ENCODE data around the gene AJM1. TPM values are rescaled to one million over a fixed set of nuclear protein-coding genes. Genes with fewer than 3 reads are reported as not detected.
"Not testable (repeated sequence)": the region's sequence is repeated elsewhere in the genome, so short reads cannot be mapped to it uniquely, and the experiment has no call there.

AJM1 gene
- total RNA-seq, 1 experiment from 2014 or later, result 1.8 TPM

GRCh38 chr9:136865768-136866103 is 23.5 kb downstream of the AJM1 start:
- peaks cover 5 to 6% of the 10 kb centered on the region in 2 experiments for H3K4me1 Mint-ChIP-seq
- peaks cover 2% of the 10 kb centered on the region for H3K79me1 ChIP-seq (ENCODE audit: insufficient read depth, low read depth, low read length, poor library complexity, severe bottlenecking)
- H4K5ac ChIP-seq (ENCODE audit: insufficient read length, low read depth, low read length), result no peak overlapping the region
- H2AK5ac ChIP-seq (ENCODE audit: insufficient read length, low read length), result no peak overlapping the region
- peaks cover 5% of the 10 kb centered on the region for H3K9me3 ChIP-seq (ENCODE audit: control insufficient read depth, low read depth, low read length)
- H3K18ac ChIP-seq (ENCODE audit: insufficient read length, low read depth, low read length), result no peak overlapping the region
- H3K27ac ChIP-seq (ENCODE audit: insufficient read length, low read depth, low read length), result no peak overlapping the region
- no peak overlapping the region for H4K8ac ChIP-seq (replicated peaks; ENCODE audit: insufficient read length, low read depth, low read length)
- H3K4me3 Mint-ChIP-seq, result peak overlapping the region; percentile 78 to 84
- no peak overlapping the region for H3K4ac ChIP-seq (ENCODE audit: low read depth, low read length)
- DNase-seq, result peak; percentile 28
- H2BK20ac ChIP-seq (ENCODE audit: low read depth, low read length, poor library complexity, severe bottlenecking), result no peak overlapping the region
- H3K27ac Mint-ChIP-seq, result no peak overlapping the region; a peak in 1 of 7 replicates
- H4K20me1 ChIP-seq (ENCODE audit: control insufficient read depth, insufficient read depth, insufficient read length), result no peaks in the 10 kb centered on the region
- H3K79me2 ChIP-seq (ENCODE audit: insufficient read depth, low read length), result peaks cover 2% of the 10 kb centered on the region; the same call in 1 of the 2 replicates
- H3K9ac ChIP-seq (ENCODE audit: extremely low read depth, insufficient read length, low read length), result peak overlapping the region; percentile 57
- H3K14ac ChIP-seq (ENCODE audit: insufficient read depth, low read length), result 0 out of 2 replicates have a peak overlapping the region, but pooled peaks have one; percentile 70
- TF ChIP-seq CTCF (conservative IDR thresholded peaks at IDR 0.05), result no peak
- H2AFZ ChIP-seq (ENCODE audit: low read length), result no peak overlapping the region
- H3K4me1 ChIP-seq (ENCODE audit: insufficient read depth, low read length), result 0 out of 2 replicates have a peak, but pooled peaks cover 3% of the 10 kb centered on the region
- no peak overlapping the region for H3K23ac ChIP-seq (ENCODE audit: insufficient read length, low read depth, low read length)
- H2BK15ac ChIP-seq (ENCODE audit: low read depth, low read length), result no peak overlapping the region
- no peak overlapping the region for H2BK5ac ChIP-seq (ENCODE audit: insufficient read length, low read length)
- peaks cover 21 to 36% of the 10 kb centered on the region in 2 experiments for H3K9me3 Mint-ChIP-seq
- peak overlapping the region; percentile 46 for H3K4me2 ChIP-seq (ENCODE audit: insufficient read depth, insufficient read length, low read length)
- H2BK12ac ChIP-seq (ENCODE audit: insufficient read length, low read depth, low read length), result no peak overlapping the region
- H2BK120ac ChIP-seq (ENCODE audit: low read depth, low read length, poor library complexity, severe bottlenecking), result no peak overlapping the region
- peaks cover 4% of the 10 kb centered on the region for H3K23me2 ChIP-seq (ENCODE audit: insufficient read length, low read depth, low read length, poor library complexity, severe bottlenecking)
- no peak overlapping the region for H3T11ph ChIP-seq (ENCODE audit: low read length)
- no peaks in the 10 kb centered on the region for H3K27me3 ChIP-seq (ENCODE audit: insufficient read depth, low read length)
- WGBS (ENCODE audit: extremely low coverage, insufficient read length, low lambda C conversion rate), result no CpG with 5 or more reads among the region's 20 CpGs
- H3K36me3 Mint-ChIP-seq (ENCODE audit: insufficient read depth in 1 of 3, low read depth in 3 of 3), result peaks cover 22 to 56% (median 54%) of the 10 kb centered on the region in 3 experiments
- H4K91ac ChIP-seq (ENCODE audit: insufficient read length, low read depth, low read length), result no peak overlapping the region
- peaks cover 10% of the 10 kb centered on the region for H3K27me3 Mint-ChIP-seq (ENCODE audit: low read depth)
- no peak overlapping the region for H3K56ac ChIP-seq (ENCODE audit: insufficient read length, low read depth, low read length)

GRCh38 chr9:136866898-136867421 is 24.7 kb downstream of the AJM1 start:
- H4K5ac ChIP-seq (ENCODE audit: insufficient read length, low read depth, low read length); H3K27me3 ChIP-seq (ENCODE audit: insufficient read depth, low read length); H3K4me2 ChIP-seq (ENCODE audit: insufficient read depth, insufficient read length, low read length); H3K79me2 ChIP-seq (ENCODE audit: insufficient read depth, low read length); H2BK120ac ChIP-seq (ENCODE audit: low read depth, low read length, poor library complexity, severe bottlenecking); H3K23me2 ChIP-seq (ENCODE audit: insufficient read length, low read depth, low read length, poor library complexity, severe bottlenecking); H3T11ph ChIP-seq (ENCODE audit: low read length); DNase-seq; H3K79me1 ChIP-seq (ENCODE audit: insufficient read depth, low read depth, low read length, poor library complexity, severe bottlenecking); H4K20me1 ChIP-seq (ENCODE audit: control insufficient read depth, insufficient read depth, insufficient read length); H3K23ac ChIP-seq (ENCODE audit: insufficient read length, low read depth, low read length); H2BK5ac ChIP-seq (ENCODE audit: insufficient read length, low read length); H3K4me1 Mint-ChIP-seq; H2BK15ac ChIP-seq (ENCODE audit: low read depth, low read length); H3K27ac ChIP-seq (ENCODE audit: insufficient read length, low read depth, low read length); H2BK12ac ChIP-seq (ENCODE audit: insufficient read length, low read depth, low read length); H3K4me1 ChIP-seq (ENCODE audit: insufficient read depth, low read length); H3K9ac ChIP-seq (ENCODE audit: extremely low read depth, insufficient read length, low read length); H3K4ac ChIP-seq (ENCODE audit: low read depth, low read length); H3K9me3 ChIP-seq (ENCODE audit: control insufficient read depth, low read depth, low read length); H2BK20ac ChIP-seq (ENCODE audit: low read depth, low read length, poor library complexity, severe bottlenecking); H3K56ac ChIP-seq (ENCODE audit: insufficient read length, low read depth, low read length); H3K18ac ChIP-seq (ENCODE audit: insufficient read length, low read depth, low read length); H2AFZ ChIP-seq (ENCODE audit: low read length); H4K91ac ChIP-seq (ENCODE audit: insufficient read length, low read depth, low read length); H2AK5ac ChIP-seq (ENCODE audit: insufficient read length, low read length); H3K27ac Mint-ChIP-seq; H4K8ac ChIP-seq (replicated peaks; ENCODE audit: insufficient read length, low read depth, low read length); H3K14ac ChIP-seq (ENCODE audit: insufficient read depth, low read length): not testable (repeated sequence)
- Mint-ChIP-seq H3K9me3 (peaks cover 31 to 47% of the 10 kb centered on the region in 2 experiments), H3K4me3 (peak overlapping the region; percentile 63 to 81), H3K27me3 (ENCODE audit: low read depth) (peaks cover 12% of the 10 kb centered on the region), H3K36me3 (ENCODE audit: insufficient read depth in 1 of 3, low read depth in 3 of 3) (peaks cover 22 to 54% (median 50%) of the 10 kb centered on the region in 3 experiments)
- WGBS (ENCODE audit: extremely low coverage, insufficient read length, low lambda C conversion rate), result no CpG with 5 or more reads among the region's 29 CpGs
